HFFc6 (cell line): ENCODE results near the gene ACADM. TPM values are rescaled to one million over a fixed set of nuclear protein-coding genes. Genes with fewer than 3 reads are reported as not detected.
"Not testable (repeated sequence)": the region's sequence is repeated elsewhere in the genome, so short reads cannot be mapped to it uniquely, and the experiment has no call there.

ENCODE experiments used
- DNase-seq: peaks from one replicate; pipeline ENCODE4 v3.0.0-alpha.2; 2018
- H3K27ac Mint-ChIP-seq: 2 replicates; pipeline ENCODE4 v1.8.0; 2020; ENCODE audit warnings: mild to moderate bottlenecking, mixed read lengths
- H3K27me3 Mint-ChIP-seq: 2 replicates; pipeline ENCODE4 v1.8.0; 2021; ENCODE audit warnings: mild to moderate bottlenecking, moderate library complexity, mixed read lengths; ENCODE audit not compliant: insufficient read depth
- H3K36me3 Mint-ChIP-seq: 2 replicates; pipeline ENCODE4 v1.8.0; 2021; ENCODE audit warnings: low read depth, mixed read lengths
- H3K4me1 Mint-ChIP-seq: 2 replicates; pipeline ENCODE4 v1.8.0; 2020; ENCODE audit warnings: low read depth, mixed read lengths
- H3K4me3 Mint-ChIP-seq: 2 replicates; pipeline ENCODE4 v1.8.0; 2020; ENCODE audit warnings: mild to moderate bottlenecking, moderate library complexity, mixed read lengths
- H3K9me3 Mint-ChIP-seq: 2 replicates; pipeline ENCODE4 v1.8.0; 2020; ENCODE audit warnings: mild to moderate bottlenecking, mixed read lengths
- long read RNA-seq: library from polyadenylated mRNA; unstranded; transcript quantifications from one replicate; pipeline ENCODE4 v2.0.0, GENCODE V29; 2019
- total RNA-seq, 6 experiments: library from RNA; stranded (reverse); fragmentation: NEBNext Ultra II Directional; extraction: Animal tissue kit (Norgen Biotek cat#: 25700); gene quantifications; 2 replicates in 1 of 6; 3 replicates in 5 of 6; pipeline ENCODE4 v1.2.3, GENCODE V29; 2021
- TF ChIP-seq, protein P1 (sequence below): fragments of 200-600 bp; sonication (generic); IDR thresholded peaks from 2 replicates; pipeline ENCODE4 v1.5.0; 2021; ENCODE audit warnings: antibody characterized with exemption, mild to moderate bottlenecking

The ACADM gene
- total RNA-seq = 10 to 100 TPM; 28.9 to 36.1 (median 32.7) TPM
- long read RNA-seq, transcript ACADM-202 (12 exons, 2,619 nt) = major isoform, 38 of 66 reads
- long read RNA-seq, partial matches to known transcripts = 17 of 66 reads
- long read RNA-seq, other reads (novel, unspliced or antisense) = 7 of 66 reads

DNA sequence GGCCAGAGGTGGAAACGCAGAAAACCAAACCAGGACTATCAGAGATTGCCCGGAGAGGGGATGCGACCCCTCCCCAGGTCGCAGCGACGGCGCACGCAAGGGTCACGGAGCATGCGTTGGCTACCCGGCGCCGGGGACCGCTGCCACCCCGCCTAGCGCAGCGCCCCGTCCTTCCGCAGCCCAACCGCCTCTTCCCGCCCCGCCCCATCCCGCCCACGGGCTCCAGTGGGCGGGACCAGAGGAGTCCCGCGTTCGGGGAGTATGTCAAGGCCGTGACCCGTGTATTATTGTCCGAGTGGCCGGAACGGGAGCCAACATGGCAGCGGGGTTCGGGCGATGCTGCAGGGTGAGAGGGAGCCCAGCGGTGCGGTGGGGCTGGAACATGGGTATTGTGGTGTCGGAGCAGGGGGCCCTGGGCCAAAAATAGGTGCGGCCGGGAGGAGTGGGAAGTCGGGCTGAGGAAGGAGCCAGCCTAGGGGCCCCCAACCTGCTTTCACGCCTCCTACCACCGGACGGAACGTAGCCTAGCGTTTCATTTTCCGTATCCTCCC, at the start of gene ACADM:
Gene ACADM, plus strand, starts transcription at position 238 of the 551 bp plus-strand sequence. Its CDS starts 79 bp downstream, at position 317.
- peak within 1 kb of the TSS; percentile 97 for H3K27ac Mint-ChIP-seq
- H3K4me3 Mint-ChIP-seq = peak within 1 kb of the TSS; percentile 100
- peak; percentile 66 for DNase-seq
- no peaks in the 10 kb centered on the region for H3K9me3 Mint-ChIP-seq
- peaks cover 45% of the 10 kb centered on the region for H3K4me1 Mint-ChIP-seq
- peaks cover 6% of the 10 kb centered on the region; the same call in 1 of the 2 replicates for H3K36me3 Mint-ChIP-seq
- H3K27me3 Mint-ChIP-seq = no peaks in the 10 kb centered on the region; the same call in 1 of the 2 replicates
- TF ChIP-seq, protein P1, sequence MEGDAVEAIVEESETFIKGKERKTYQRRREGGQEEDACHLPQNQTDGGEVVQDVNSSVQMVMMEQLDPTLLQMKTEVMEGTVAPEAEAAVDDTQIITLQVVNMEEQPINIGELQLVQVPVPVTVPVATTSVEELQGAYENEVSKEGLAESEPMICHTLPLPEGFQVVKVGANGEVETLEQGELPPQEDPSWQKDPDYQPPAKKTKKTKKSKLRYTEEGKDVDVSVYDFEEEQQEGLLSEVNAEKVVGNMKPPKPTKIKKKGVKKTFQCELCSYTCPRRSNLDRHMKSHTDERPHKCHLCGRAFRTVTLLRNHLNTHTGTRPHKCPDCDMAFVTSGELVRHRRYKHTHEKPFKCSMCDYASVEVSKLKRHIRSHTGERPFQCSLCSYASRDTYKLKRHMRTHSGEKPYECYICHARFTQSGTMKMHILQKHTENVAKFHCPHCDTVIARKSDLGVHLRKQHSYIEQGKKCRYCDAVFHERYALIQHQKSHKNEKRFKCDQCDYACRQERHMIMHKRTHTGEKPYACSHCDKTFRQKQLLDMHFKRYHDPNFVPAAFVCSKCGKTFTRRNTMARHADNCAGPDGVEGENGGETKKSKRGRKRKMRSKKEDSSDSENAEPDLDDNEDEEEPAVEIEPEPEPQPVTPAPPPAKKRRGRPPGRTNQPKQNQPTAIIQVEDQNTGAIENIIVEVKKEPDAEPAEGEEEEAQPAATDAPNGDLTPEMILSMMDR = no peak

- no peak overlapping the region for H3K27ac Mint-ChIP-seq
- TF ChIP-seq, protein P1 = no peak
- peaks cover 9% of the 10 kb centered on the region for H3K4me1 Mint-ChIP-seq
- H3K36me3 Mint-ChIP-seq = no peaks in the 10 kb centered on the region
- H3K27me3 Mint-ChIP-seq = peaks cover 3% of the 10 kb centered on the region; the same call in 1 of the 2 replicates
- no peaks in the 10 kb centered on the region for H3K9me3 Mint-ChIP-seq
- H3K4me3 Mint-ChIP-seq = no peak overlapping the region
- no peak for DNase-seq
These were observed 47.1 kb upstream of the ACADM start for GRCh38 chr1:75677443-75677842.

DNA sequence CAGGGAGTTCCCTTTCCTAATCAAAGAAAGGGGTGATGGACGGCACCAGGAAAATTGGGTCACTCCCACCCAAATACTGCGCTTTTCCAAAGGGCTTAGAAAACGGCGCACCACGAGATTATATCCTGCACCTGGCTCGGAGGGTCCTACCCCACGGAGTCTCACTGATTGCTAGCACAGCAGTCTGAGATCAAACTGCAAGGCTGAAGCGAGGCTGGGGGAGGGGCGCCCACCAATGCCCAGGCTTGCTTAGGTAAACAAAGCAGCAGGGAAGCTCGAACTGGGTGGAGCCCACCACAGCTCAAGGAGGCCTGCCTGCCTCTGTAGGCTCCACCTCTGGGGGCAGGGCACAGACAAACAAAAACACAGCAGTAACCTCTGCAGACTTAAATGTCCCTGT, 46.5 kb upstream of the ACADM start:
- H3K27me3 Mint-ChIP-seq, H3K9me3 Mint-ChIP-seq, H3K27ac Mint-ChIP-seq, H3K4me1 Mint-ChIP-seq, H3K36me3 Mint-ChIP-seq, DNase-seq, H3K4me3 Mint-ChIP-seq: not testable (repeated sequence)

DNA sequence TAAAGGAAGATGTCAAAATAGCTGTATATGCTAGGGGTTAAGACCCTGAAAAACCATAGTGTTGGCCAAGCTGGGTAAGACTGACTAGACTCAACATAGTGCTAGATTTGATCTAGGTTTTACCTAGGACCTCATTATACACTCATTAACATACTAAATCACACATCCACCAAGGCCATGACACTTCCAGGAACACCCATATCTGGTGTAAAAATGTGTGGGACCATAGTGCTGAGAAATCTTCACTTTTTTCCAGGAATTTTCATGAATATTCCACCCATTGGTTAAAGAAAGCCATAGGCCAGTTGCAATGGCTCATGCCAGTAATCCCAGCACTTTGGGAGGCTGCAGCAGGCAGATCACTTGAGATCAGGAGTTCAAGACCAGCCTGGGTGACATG, 34.0 kb upstream of the ACADM start:
- no peaks in the 10 kb centered on the region for H3K4me1 Mint-ChIP-seq
- no peaks in the 10 kb centered on the region for H3K9me3 Mint-ChIP-seq
- H3K27me3 Mint-ChIP-seq = no peaks in the 10 kb centered on the region; the same call in 1 of the 2 replicates
- no peak for DNase-seq
- TF ChIP-seq, protein P1 = no peak
- H3K27ac Mint-ChIP-seq = no peak overlapping the region
- no peak overlapping the region for H3K4me3 Mint-ChIP-seq
- H3K36me3 Mint-ChIP-seq = no peaks in the 10 kb centered on the region

DNA sequence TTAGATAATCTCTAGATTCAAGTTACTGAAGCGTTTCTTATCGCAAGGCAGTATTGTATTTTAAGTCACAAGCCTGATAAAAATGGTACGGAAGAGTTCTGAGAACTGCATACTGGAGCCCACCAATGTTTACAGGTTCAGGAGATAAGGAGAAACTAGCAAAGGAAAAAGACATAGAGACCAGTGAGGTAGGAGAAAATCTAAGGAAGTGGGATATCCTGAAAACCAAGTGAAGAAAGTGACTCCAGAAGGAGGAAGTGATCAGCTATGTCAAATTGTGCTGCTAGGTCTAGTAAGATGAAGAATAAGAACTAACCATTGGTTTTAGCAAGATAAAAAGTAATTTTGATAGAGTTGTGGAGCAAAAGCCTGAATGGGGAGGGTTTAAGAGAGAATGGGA, 31.0 kb upstream of the ACADM start:
- H3K36me3 Mint-ChIP-seq = no peaks in the 10 kb centered on the region
- TF ChIP-seq, protein P1 = no peak
- no peak for DNase-seq
- H3K9me3 Mint-ChIP-seq = no peaks in the 10 kb centered on the region
- H3K4me3 Mint-ChIP-seq = no peak overlapping the region
- H3K27ac Mint-ChIP-seq = no peak overlapping the region
- peaks cover 1% of the 10 kb centered on the region; the same call in 1 of the 2 replicates for H3K27me3 Mint-ChIP-seq
- no peaks in the 10 kb centered on the region for H3K4me1 Mint-ChIP-seq

- TF ChIP-seq, protein P1 = no peak
- Mint-ChIP-seq H3K4me3 (no peak overlapping the region), H3K36me3 (no peaks in the 10 kb centered on the region), H3K9me3 (no peaks in the 10 kb centered on the region), H3K27me3 (peaks cover 3% of the 10 kb centered on the region; the same call in 1 of the 2 replicates), H3K27ac (no peak overlapping the region), H3K4me1 (no peaks in the 10 kb centered on the region)
- no peak for DNase-seq
These were observed 28.5 kb upstream of the ACADM start for GRCh38 chr1:75696000-75696399.
